WTC11 (cell line): ENCODE data around the gene LYPD3. TPM values are rescaled to one million over a fixed set of nuclear protein-coding genes. Genes with fewer than 3 reads are reported as not detected.
"Not testable (repeated sequence)": the region's sequence is repeated elsewhere in the genome, so short reads cannot be mapped to it uniquely, and the experiment has no call there.

Experiments
- ATAC-seq: fragments of 200-7000 bp; cut with Tn5 transposase; 2 replicates; pipeline ENCODE4 v1.10.0; 2021; ENCODE audit warnings: mild to moderate bottlenecking, moderate library complexity
- Bru-seq: library from RNA; stranded (reverse); fragments of 400-500 nt; gene quantifications from one replicate; lab custom pipeline; 2021; lab: Mats Ljungman, UMichigan
- CTCF ChIA-PET: fragments of 300-600 bp; sonication (Branson Sonifier 250); formaldehyde crosslinking; loops from one replicate; lab custom pipeline; 2021; ENCODE audit warnings: antibody characterized with exemption; lab: Charles Lee
- POLR2A ChIA-PET: fragments of 350-600 bp; sonication (Branson Sonifier 250); formaldehyde crosslinking; loops from one replicate; lab custom pipeline; 2021; ENCODE audit warnings: antibody characterized with exemption; lab: Charles Lee
- DNase-seq: peaks from one replicate; pipeline ENCODE4 v3.0.0; 2021; ENCODE audit warnings: low spot score
- H3K27ac Mint-ChIP-seq: 2 replicates; pipeline ENCODE4 v1.8.0; 2021; ENCODE audit warnings: mixed read lengths
- H3K27me3 Mint-ChIP-seq: 2 replicates; pipeline ENCODE4 v1.8.0; 2021; ENCODE audit warnings: low read depth, mild to moderate bottlenecking, moderate library complexity, mixed read lengths
- H3K36me3 Mint-ChIP-seq: 2 replicates; pipeline ENCODE4 v1.8.0; 2021; ENCODE audit warnings: mixed read lengths
- H3K4me1 Mint-ChIP-seq: 2 replicates; pipeline ENCODE4 v1.8.0; 2022; ENCODE audit warnings: mixed read lengths
- H3K4me3 Mint-ChIP-seq: 2 replicates; pipeline ENCODE4 v1.8.0; 2021; ENCODE audit warnings: mild to moderate bottlenecking, moderate library complexity, mixed read lengths
- H3K9me3 Mint-ChIP-seq: 2 replicates; pipeline ENCODE4 v1.8.0; 2021; ENCODE audit warnings: mixed read lengths
- AR ChIP-seq: fragments of 250-450 bp; sonication (Bioruptor Pico); IDR thresholded peaks from 2 replicates; pipeline ENCODE4 v1.9.0; 2021; ENCODE audit warnings: mild to moderate bottlenecking
- ATF3 ChIP-seq: sonication (generic); formaldehyde crosslinking; conservative IDR thresholded peaks from 2 replicates; pipeline ENCODE4 v1.8.1; 2022; ENCODE audit warnings: mild to moderate bottlenecking, missing genetic modification reagents
- ERG ChIP-seq: fragments of 250-450 bp; sonication (Bioruptor Pico); IDR thresholded peaks from 2 replicates; pipeline ENCODE4 v1.8.0; 2021; ENCODE audit warnings: mild to moderate bottlenecking
- FOXJ3 ChIP-seq: sonication (generic); formaldehyde crosslinking; IDR thresholded peaks from 2 replicates; pipeline ENCODE4 v1.9.0; 2021; ENCODE audit warnings: missing genetic modification reagents, mild to moderate bottlenecking, borderline replicate concordance
- FOXP1 ChIP-seq: sonication (generic); formaldehyde crosslinking; IDR thresholded peaks from 2 replicates; pipeline ENCODE4 v1.8.0; 2022; ENCODE audit warnings: missing genetic modification reagents, mild to moderate bottlenecking, moderate library complexity, borderline replicate concordance
- MLX ChIP-seq: sonication (generic); formaldehyde crosslinking; IDR thresholded peaks from 2 replicates; pipeline ENCODE4 v1.8.1; 2023; ENCODE audit warnings: mild to moderate bottlenecking, missing genetic modification reagents, moderate library complexity
- NFE2L1 ChIP-seq: sonication (generic); formaldehyde crosslinking; IDR thresholded peaks from 2 replicates; pipeline ENCODE4 v1.8.1; 2023; ENCODE audit warnings: missing genetic modification reagents
- NR2C2 ChIP-seq: sonication (generic); formaldehyde crosslinking; IDR thresholded peaks from 2 replicates; pipeline ENCODE4 v1.8.0; 2022; ENCODE audit warnings: mild to moderate bottlenecking, missing genetic modification reagents
- PREB ChIP-seq: sonication (generic); formaldehyde crosslinking; IDR thresholded peaks from 2 replicates; pipeline ENCODE4 v1.8.1; 2022; ENCODE audit warnings: mild to moderate bottlenecking, missing genetic modification reagents, moderate library complexity, borderline replicate concordance
- SP1 ChIP-seq: sonication (generic); formaldehyde crosslinking; conservative IDR thresholded peaks from 2 replicates; pipeline ENCODE4 v1.8.1; 2022; ENCODE audit warnings: missing genetic modification reagents
- ZNF232 ChIP-seq: sonication (generic); formaldehyde crosslinking; IDR thresholded peaks from 2 replicates; pipeline ENCODE4 v1.8.0; 2022; ENCODE audit warnings: mild to moderate bottlenecking, missing genetic modification reagents
- ZNF396 ChIP-seq: fragments of 250-450 bp; sonication (Bioruptor Pico); IDR thresholded peaks from 2 replicates; pipeline ENCODE4 v1.8.0; 2021; ENCODE audit warnings: mild to moderate bottlenecking, moderate library complexity, borderline replicate concordance
- ZNF416 ChIP-seq: fragments of 250-450 bp; sonication (Bioruptor Pico); IDR thresholded peaks from 2 replicates; pipeline ENCODE4 v1.9.0; 2021; ENCODE audit warnings: mild to moderate bottlenecking, inconsistent platforms
- ZNF423 ChIP-seq: fragments of 250-450 bp; sonication (Bioruptor Pico); IDR thresholded peaks from 2 replicates; pipeline ENCODE4 v2.1.2; 2022; ENCODE audit warnings: mild to moderate bottlenecking, moderate library complexity
- ZSCAN18 ChIP-seq: fragments of 250-450 bp; sonication (Bioruptor Pico); IDR thresholded peaks from 2 replicates; pipeline ENCODE4 v2.1.2; 2022; ENCODE audit warnings: mild to moderate bottlenecking, moderate library complexity
- long read RNA-seq, 3 experiments: library from RNA in 1 of 3; library from capped mRNA in 1 of 3; library from polyadenylated mRNA in 1 of 3; unstranded in 2 of 3; stranded (forward) in 1 of 3; transcript quantifications; one replicate each; pipeline ENCODE4 v2.0.0, GENCODE V29; 2021
- total RNA-seq: library from RNA; stranded (reverse); gene quantifications from 3 replicates; pipeline ENCODE4 v1.2.3, GENCODE V29; 2021

The LYPD3 gene
- total RNA-seq (2.7 to 3.8 TPM (median 3.1 TPM) in 3 replicates), Bru-seq, nascent RNA (percentile 52 among the genes with signal in this experiment)
- long read RNA-seq, experiment 1, partial matches to known transcripts, result 2 of 6 reads
- long read RNA-seq, experiment 1, other reads (novel, unspliced or antisense), result 1 of 6 reads
- long read RNA-seq, experiment 2, partial matches to known transcripts, result 5 of 5 reads
- long read RNA-seq, experiment 2, other reads (novel, unspliced or antisense), result 0 of 5 reads
- long read RNA-seq, experiment 3, partial matches to known transcripts, result 6 of 8 reads
- long read RNA-seq, experiment 3, other reads (novel, unspliced or antisense), result 0 of 8 reads

GRCh38 chr19:43465468-43466120 is at the start of gene LYPD3:
LYPD3 (minus strand) TSS chr19:43465608; CDS start chr19:43465571, 37 bp downstream.
- peak; percentile 67 for DNase-seq
- peak within 1 kb of the TSS; percentile 91 for H3K4me3 Mint-ChIP-seq
- ChIA-PET POLR2A (interaction anchor here (0.9 kb wide), 1 partner anchor 38 kb away, joined by 4 read pairs; the partner anchor contains the start of gene PHLDB3), CTCF (interaction anchor here (0.7 to 5.0 kb wide), 10 partner anchors 11 to 257 kb away, joined by 3 to 66 read pairs (median 4); partner anchors contain the start of gene PHLDB3)
- peaks cover 12% of the 10 kb centered on the region for H3K4me1 Mint-ChIP-seq
- H3K27me3 Mint-ChIP-seq, result peaks cover 68% of the 10 kb centered on the region
- H3K36me3 Mint-ChIP-seq, result no peaks in the 10 kb centered on the region
- no peaks in the 10 kb centered on the region for H3K9me3 Mint-ChIP-seq
- no peak for TF ChIP-seq SP1 (CRISPR knock-in tag)
- no peak for TF ChIP-seq ZNF423
- TF ChIP-seq NR2C2, result no peak
- TF ChIP-seq MLX (CRISPR knock-in tag), result no peak
- no peak for TF ChIP-seq AR
- TF ChIP-seq ERG (CRISPR knock-in tag), result no peak
- no peak for TF ChIP-seq ZSCAN18 (CRISPR knock-in tag)
- no peak for TF ChIP-seq FOXJ3
- no peak for TF ChIP-seq ATF3 (CRISPR knock-in tag)
- no peak for TF ChIP-seq PREB (CRISPR knock-in tag)
- no peak for TF ChIP-seq FOXP1 (CRISPR knock-in tag)
- no peak for TF ChIP-seq ZNF416 (CRISPR knock-in tag)
- no peak for TF ChIP-seq ZNF396 (CRISPR knock-in tag)
- no peak for TF ChIP-seq ZNF232 (CRISPR knock-in tag)
- no peak for TF ChIP-seq NFE2L1 (CRISPR knock-in tag)
- TF ChIP-seq, all 79 proteins: peak for 0
- no peak for ATAC-seq
- 0 out of 2 replicates have a peak within 1 kb of the TSS, but pooled peaks have one; percentile 43 for H3K27ac Mint-ChIP-seq

GRCh38 chr19:43512399-43512798 is 47.0 kb upstream of the LYPD3 start:
- H3K4me1 Mint-ChIP-seq, H3K27me3 Mint-ChIP-seq, DNase-seq, H3K4me3 Mint-ChIP-seq, ATAC-seq, H3K27ac Mint-ChIP-seq: not testable (repeated sequence)
- Mint-ChIP-seq H3K9me3 (peaks cover 30% of the 10 kb centered on the region), H3K36me3 (peaks cover 39% of the 10 kb centered on the region)
- ChIA-PET POLR2A (interaction anchor here (0.6 to 0.8 kb wide), 2 partner anchors 29 to 60 kb away, joined by 3 to 4 read pairs; no protein-coding TSS in a partner anchor), CTCF (interaction anchor here (1.2 kb wide), 1 partner anchor 65 kb away, joined by 4 read pairs; no protein-coding TSS in a partner anchor)
